CD8-positive, alpha-beta memory T cell (primary cell): ENCODE results near the gene DYNC2LI1. TPM values are rescaled to one million over a fixed set of nuclear protein-coding genes. Genes with fewer than 3 reads are reported as not detected.
A peak's percentile ranks its signal among the peaks of the same experiment; 100 is the strongest.

ENCODE experiments used
- CTCF ChIA-PET: fragments of 350-600 bp; sonication (Branson Sonifier 250); formaldehyde crosslinking; loops from one replicate; lab custom pipeline; 2021; ENCODE audit warnings: antibody characterized with exemption; lab: Charles Lee
- POLR2A ChIA-PET: fragments of 350-600 bp; sonication (Branson Sonifier 250); formaldehyde crosslinking; loops from one replicate; lab custom pipeline; 2021; ENCODE audit warnings: antibody characterized with exemption; lab: Charles Lee
- DNase-seq, 5 donors: peaks; one replicate each; pipeline versions ENCODE4 v3.0.0 to v3.0.0-alpha.2; 2020 to 2022; ENCODE audit warnings: mixed read lengths in 1 of 5
- H3K27ac ChIP-seq: one replicate; pipeline ENCODE4 v1.7.0; 2013; ENCODE audit warnings: low read depth, mild to moderate bottlenecking, low read length, moderate library complexity
- H3K27me3 ChIP-seq: 2 replicates; pipeline ENCODE4 v1.7.0; 2013; ENCODE audit warnings: low read length, mild to moderate bottlenecking; ENCODE audit not compliant: insufficient read depth, poor library complexity, severe bottlenecking
- H3K36me3 ChIP-seq: 2 replicates; pipeline ENCODE4 v1.7.0; 2013; ENCODE audit warnings: mild to moderate bottlenecking, low read length, moderate library complexity; ENCODE audit not compliant: insufficient read depth
- H3K4me1 ChIP-seq: 2 replicates; pipeline ENCODE4 v1.7.0; 2013; ENCODE audit warnings: mild to moderate bottlenecking, low read length, moderate library complexity; ENCODE audit not compliant: insufficient read depth
- H3K4me3 ChIP-seq: 2 replicates; pipeline ENCODE4 v1.7.0; 2013; ENCODE audit warnings: mild to moderate bottlenecking, low read length
- H3K9me3 ChIP-seq: 2 replicates; pipeline ENCODE4 v1.7.0; 2013; ENCODE audit warnings: mild to moderate bottlenecking, low read length
- H3K27ac Mint-ChIP-seq, 8 donors: one replicate each; pipeline ENCODE4 v1.8.0; 2020 to 2021; ENCODE audit warnings: mixed read lengths in 8 of 8, mild to moderate bottlenecking in 6 of 8, inconsistent platforms in 3 of 8, moderate library complexity in 3 of 8
- H3K27me3 Mint-ChIP-seq, 2 donors: one replicate each; pipeline ENCODE4 v1.8.0; 2020 to 2021; ENCODE audit warnings: mixed read lengths in 2 of 2, mild to moderate bottlenecking in 1 of 2, moderate library complexity in 1 of 2
- H3K36me3 Mint-ChIP-seq, 3 donors: one replicate each; pipeline ENCODE4 v1.8.0; 2020 to 2021; ENCODE audit warnings: mixed read lengths in 3 of 3, inconsistent platforms in 1 of 3, mild to moderate bottlenecking in 1 of 3
- H3K4me1 Mint-ChIP-seq, 3 donors: one replicate each; pipeline ENCODE4 v1.8.0; 2020 to 2021; ENCODE audit warnings: mixed read lengths in 3 of 3, inconsistent platforms in 1 of 3, mild to moderate bottlenecking in 1 of 3
- H3K4me3 Mint-ChIP-seq, 7 donors: one replicate each; pipeline ENCODE4 v1.8.0; 2020 to 2021; ENCODE audit warnings: mixed read lengths in 7 of 7, mild to moderate bottlenecking in 6 of 7, moderate library complexity in 4 of 7, inconsistent platforms in 2 of 7
- H3K9me3 Mint-ChIP-seq, 5 donors: one replicate each; pipeline ENCODE4 v1.8.0; 2020 to 2022; ENCODE audit warnings: mixed read lengths in 5 of 5, mild to moderate bottlenecking in 3 of 5, moderate library complexity in 2 of 5, inconsistent platforms in 1 of 5
- polyA plus RNA-seq: library from polyadenylated mRNA; unstranded; fragments of 300-500 nt; fragmentation: Illumina TruSeq; gene quantifications from one replicate; pipeline ENCODE4 v1.2.3, GENCODE V29; 2021
- total RNA-seq, 2 experiments: library from RNA; stranded (reverse); gene quantifications; one replicate each; pipeline ENCODE4 v1.2.3, GENCODE V29; 2021

DYNC2LI1 gene
- total and polyA plus RNA-seq, 3 experiments from 2014 or later, result 5.3 to 14.2 (median 12.7) TPM

GRCh38 chr2:43736637-43737036, 37.2 kb upstream of the DYNC2LI1 start:
- DNase-seq, result no peak
- ChIA-PET CTCF (no interaction called here), POLR2A (no interaction called here)
- H3K27me3 ChIP-seq, result no peaks in the 10 kb centered on the region
- Mint-ChIP-seq H3K27ac (peak overlapping the region in 1 of 8 donors; percentile 11), H3K9me3 (no peaks in the 10 kb centered on the region), H3K4me1 (no peaks in the 10 kb centered on the region), H3K4me3 (no peak overlapping the region), H3K36me3 (no peaks in the 10 kb centered on the region), H3K27me3 (peaks cover 3 to 18% of the 10 kb centered on the region in 2 donors)
- H3K9me3 ChIP-seq, result no peaks in the 10 kb centered on the region
- H3K4me3 ChIP-seq, result no peak overlapping the region
- no peak overlapping the region for H3K27ac ChIP-seq
- H3K4me1 ChIP-seq, result no peaks in the 10 kb centered on the region
- no peaks in the 10 kb centered on the region for H3K36me3 ChIP-seq

- Mint-ChIP-seq H3K36me3 (no peaks in the 10 kb centered on the region), H3K27me3 (peaks cover 3 to 18% of the 10 kb centered on the region in 2 donors), H3K4me3 (no peak overlapping the region), H3K27ac (no peak overlapping the region), H3K9me3 (no peaks in the 10 kb centered on the region), H3K4me1 (no peaks in the 10 kb centered on the region)
- Histone ChIP-seq H3K9me3 (no peaks in the 10 kb centered on the region), H3K4me1 (no peaks in the 10 kb centered on the region), H3K27me3 (no peaks in the 10 kb centered on the region), H3K27ac (no peak overlapping the region), H3K36me3 (no peaks in the 10 kb centered on the region), H3K4me3 (no peak overlapping the region)
- ChIA-PET POLR2A (no interaction called here), CTCF (no interaction called here)
- no peak for DNase-seq
Measured at GRCh38 chr2:43737097-43737854, 36.6 kb upstream of the DYNC2LI1 start.

DNA sequence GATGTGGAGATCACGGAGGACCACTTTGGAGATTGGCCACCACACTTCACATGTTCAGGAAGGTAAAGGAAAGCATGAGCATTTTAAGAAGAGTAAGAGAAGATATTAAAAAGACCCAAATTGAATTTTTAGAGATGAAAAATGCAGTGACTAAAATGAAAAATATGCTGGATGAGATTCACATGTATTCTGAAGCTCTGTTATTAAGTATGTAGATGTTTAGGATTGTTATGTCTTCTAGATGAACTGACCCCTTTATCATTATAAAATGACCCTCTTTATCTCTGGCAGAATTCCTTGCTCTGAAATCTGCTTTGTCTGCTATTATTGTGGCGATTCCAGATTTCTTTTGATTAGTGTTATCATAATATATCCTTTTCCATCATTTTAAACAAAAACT, 36.0 kb upstream of the DYNC2LI1 start:
- Mint-ChIP-seq H3K4me1 (no peaks in the 10 kb centered on the region), H3K27ac (no peak overlapping the region), H3K9me3 (no peaks in the 10 kb centered on the region), H3K36me3 (no peaks in the 10 kb centered on the region), H3K27me3 (peaks cover 3 to 12% of the 10 kb centered on the region in 2 donors), H3K4me3 (no peak overlapping the region)
- Histone ChIP-seq H3K9me3 (no peaks in the 10 kb centered on the region), H3K27me3 (no peaks in the 10 kb centered on the region), H3K4me3 (no peak overlapping the region), H3K4me1 (no peaks in the 10 kb centered on the region), H3K36me3 (no peaks in the 10 kb centered on the region), H3K27ac (no peak overlapping the region)
- DNase-seq, result no peak
- CTCF ChIA-PET, result no interaction called here
- POLR2A ChIA-PET, result no interaction called here

- Histone ChIP-seq H3K36me3 (no peaks in the 10 kb centered on the region), H3K27me3 (no peaks in the 10 kb centered on the region), H3K27ac (no peak overlapping the region), H3K9me3 (no peaks in the 10 kb centered on the region), H3K4me3 (no peak overlapping the region), H3K4me1 (no peaks in the 10 kb centered on the region)
- Mint-ChIP-seq H3K9me3 (no peaks in the 10 kb centered on the region), H3K27ac (no peak overlapping the region), H3K27me3 (peaks cover 3 to 11% of the 10 kb centered on the region in 2 donors), H3K4me3 (no peak overlapping the region), H3K4me1 (no peaks in the 10 kb centered on the region), H3K36me3 (no peaks in the 10 kb centered on the region)
- ChIA-PET POLR2A (no interaction called here), CTCF (no interaction called here)
- DNase-seq, result no peak
Measured at GRCh38 chr2:43738257-43738656, 35.6 kb upstream of the DYNC2LI1 start.

DNA sequence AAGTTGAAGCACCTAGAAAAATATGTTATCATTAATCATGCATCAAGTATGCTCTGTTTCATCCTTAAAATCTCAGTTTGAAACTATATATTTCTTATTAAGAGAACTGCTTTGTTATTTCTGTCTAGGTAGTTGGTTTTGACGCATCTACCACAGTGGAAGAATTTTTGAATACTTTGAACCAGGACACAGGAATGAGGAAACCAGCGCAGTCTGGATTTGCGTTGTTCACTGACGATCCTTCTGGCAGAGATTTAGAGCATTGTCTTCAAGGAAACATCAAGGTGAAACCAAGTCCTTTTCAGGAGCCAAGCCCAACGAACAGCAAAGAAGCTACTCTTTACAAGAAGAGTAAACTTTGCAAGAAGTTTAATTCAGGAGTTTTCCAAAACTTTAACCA, 30.1 kb upstream of the DYNC2LI1 start:
- no peaks in the 10 kb centered on the region for H3K36me3 Mint-ChIP-seq

DNA sequence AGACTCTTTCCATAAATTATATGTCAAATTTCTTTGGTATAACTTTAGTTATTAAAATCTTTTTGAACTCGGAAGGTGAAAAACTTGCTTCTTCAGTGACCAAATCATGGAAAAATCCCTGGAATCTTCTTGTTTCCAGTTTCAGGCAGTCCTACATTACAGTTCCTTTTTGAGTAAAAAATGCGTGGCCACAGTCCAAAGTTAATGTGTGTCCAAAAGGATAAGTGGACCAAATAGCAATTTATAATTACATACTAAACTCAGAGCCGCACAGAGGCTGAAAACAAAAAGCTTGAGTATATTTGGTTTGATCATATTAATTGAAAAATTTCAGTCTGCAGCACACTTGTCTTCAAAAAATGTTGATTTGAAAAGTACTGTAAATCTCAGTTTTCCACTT, 28.4 kb upstream of the DYNC2LI1 start:
- H3K36me3 ChIP-seq, result no peaks in the 10 kb centered on the region
- no peaks in the 10 kb centered on the region for H3K9me3 ChIP-seq
- H3K4me3 ChIP-seq, result no peak overlapping the region
- no peaks in the 10 kb centered on the region for H3K4me1 ChIP-seq
- Mint-ChIP-seq H3K9me3 (no peaks in the 10 kb centered on the region), H3K27ac (no peak overlapping the region), H3K27me3 (peaks cover 3 to 4% of the 10 kb centered on the region in 2 donors), H3K36me3 (no peaks in the 10 kb centered on the region), H3K4me3 (no peak overlapping the region), H3K4me1 (no peaks in the 10 kb centered on the region)
- ChIA-PET POLR2A (no interaction called here), CTCF (no interaction called here)
- DNase-seq, result no peak
- no peak overlapping the region for H3K27ac ChIP-seq
- no peaks in the 10 kb centered on the region for H3K27me3 ChIP-seq

More for the DNA sequence above, 30.1 kb upstream of the DYNC2LI1 start:
- H3K4me1 ChIP-seq, result no peaks in the 10 kb centered on the region
- POLR2A ChIA-PET, result no interaction called here
- H3K4me3 ChIP-seq, result no peak overlapping the region
- H3K36me3 ChIP-seq, result no peaks in the 10 kb centered on the region
- Mint-ChIP-seq H3K4me3 (no peak overlapping the region), H3K9me3 (no peaks in the 10 kb centered on the region), H3K4me1 (no peaks in the 10 kb centered on the region), H3K27me3 (peaks cover 3 to 4% of the 10 kb centered on the region in 2 donors), H3K27ac (no peak overlapping the region)
- no peak overlapping the region for H3K27ac ChIP-seq
- DNase-seq, result no peak
- H3K27me3 ChIP-seq, result no peaks in the 10 kb centered on the region
- H3K9me3 ChIP-seq, result no peaks in the 10 kb centered on the region
- CTCF ChIA-PET, result interaction anchor here (0.6 kb wide), 1 partner anchor 18 kb away, joined by 3 read pairs; no protein-coding TSS in a partner anchor

DNA sequence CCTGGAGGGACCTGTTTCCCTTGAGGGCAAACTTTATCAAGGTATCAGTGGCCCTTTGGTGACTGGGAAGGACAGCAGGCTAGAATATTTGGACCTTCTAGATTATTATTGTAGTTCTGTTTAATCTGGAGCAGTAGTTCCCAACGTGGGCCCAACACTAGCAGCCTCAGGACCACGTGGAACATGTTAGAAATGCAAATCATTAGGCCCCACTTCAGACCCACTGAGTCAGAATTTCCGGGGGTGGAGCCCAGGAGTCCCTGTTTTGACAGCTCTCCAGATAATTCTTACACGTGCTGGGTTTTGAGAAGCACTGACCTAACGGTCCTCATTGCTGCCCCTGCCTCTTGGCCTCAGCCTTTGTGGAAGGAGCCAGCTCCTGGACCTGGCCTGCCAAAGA, 25.5 kb upstream of the DYNC2LI1 start:
- Histone ChIP-seq H3K36me3 (no peaks in the 10 kb centered on the region), H3K27ac (no peak overlapping the region), H3K9me3 (no peaks in the 10 kb centered on the region), H3K27me3 (no peaks in the 10 kb centered on the region), H3K4me1 (no peaks in the 10 kb centered on the region), H3K4me3 (no peak overlapping the region)
- Mint-ChIP-seq H3K4me3 (no peak overlapping the region), H3K27ac (no peak overlapping the region), H3K27me3 (peaks cover 0 to 4% of the 10 kb centered on the region in 2 donors), H3K36me3 (no peaks in the 10 kb centered on the region), H3K4me1 (no peaks in the 10 kb centered on the region), H3K9me3 (no peaks in the 10 kb centered on the region)
- ChIA-PET CTCF (no interaction called here), POLR2A (no interaction called here)
- no peak for DNase-seq

GRCh38 chr2:43749583-43749982, 24.3 kb upstream of the DYNC2LI1 start:
- CTCF ChIA-PET, result no interaction called here
- no peak overlapping the region for H3K4me3 ChIP-seq
- no peaks in the 10 kb centered on the region for H3K4me1 Mint-ChIP-seq

More at GRCh38 chr2:43749583-43749982, 24.3 kb upstream of the DYNC2LI1 start:
- Histone ChIP-seq H3K4me1 (no peaks in the 10 kb centered on the region), H3K27ac (no peak overlapping the region), H3K9me3 (no peaks in the 10 kb centered on the region), H3K36me3 (no peaks in the 10 kb centered on the region), H3K27me3 (no peaks in the 10 kb centered on the region)
- Mint-ChIP-seq H3K9me3 (no peaks in the 10 kb centered on the region), H3K27ac (no peak overlapping the region), H3K27me3 (peaks cover 0 to 4% of the 10 kb centered on the region in 2 donors), H3K36me3 (no peaks in the 10 kb centered on the region), H3K4me3 (no peak overlapping the region)
- DNase-seq, result no peak
- POLR2A ChIA-PET, result no interaction called here
